Panc1 (cell line): ENCODE results near the gene TMEM115. TPM values are rescaled to one million over a fixed set of nuclear protein-coding genes. Genes with fewer than 3 reads are reported as not detected.
A peak's percentile ranks its signal among the peaks of the same experiment; 100 is the strongest.

Experiments
- ATAC-seq: fragments of 200-7000 bp; cut with Tn5 transposase; 2 replicates; pipeline ENCODE4 v1.9.1; 2020; ENCODE audit warnings: mild to moderate bottlenecking, moderate library complexity
- BruUV-seq: library from RNA; stranded (reverse); fragments of 400-500 nt; replicated peaks from 2 replicates; lab custom pipeline; 2021; lab: Mats Ljungman, UMichigan
- CTCF ChIA-PET: fragments of 300-600 bp; sonication (Branson Sonifier 250); formaldehyde crosslinking; loops from one replicate; lab custom pipeline; 2022; ENCODE audit warnings: antibody characterized with exemption; lab: Charles Lee
- POLR2A ChIA-PET: fragments of 300-600 bp; sonication (Branson Sonifier 250); formaldehyde crosslinking; loops from one replicate; lab custom pipeline; 2022; ENCODE audit warnings: antibody characterized with exemption; lab: Charles Lee
- DNase-seq: peaks from one replicate; pipeline ENCODE4 v3.0.0-alpha.2; 2010; ENCODE audit warnings: low read depth, low spot score
- H3K27ac ChIP-seq: 2 replicates; pipeline ENCODE4 v1.5.1; 2011; ENCODE audit warnings: mild to moderate bottlenecking, low read length, inconsistent platforms
- H3K27me3 ChIP-seq: fragments of 200-500 bp; sonication (Bioruptor generic); 2 replicates; pipeline ENCODE4 v1.6.0; 2014; ENCODE audit warnings: low read length, inconsistent platforms; ENCODE audit not compliant: control insufficient read depth, insufficient read depth
- H3K36me3 ChIP-seq: fragments of 200-500 bp; sonication (Bioruptor generic); 2 replicates; pipeline ENCODE4 v1.5.1; 2014; ENCODE audit warnings: inconsistent platforms, mild to moderate bottlenecking, low read length, moderate library complexity; ENCODE audit not compliant: control insufficient read depth, insufficient read depth
- H3K4me1 ChIP-seq: 2 replicates; pipeline ENCODE4 v1.5.1; 2011; ENCODE audit warnings: inconsistent platforms, mild to moderate bottlenecking, low read length, moderate library complexity; ENCODE audit not compliant: control insufficient read depth, insufficient read depth
- H3K4me3 ChIP-seq, 2 experiments: 2 replicates each; pipeline ENCODE4 v1.5.1; 2011 to 2012; ENCODE audit warnings: low read depth in 2 of 2, low read length in 2 of 2, mild to moderate bottlenecking in 2 of 2, inconsistent platforms in 1 of 2, moderate library complexity in 1 of 2
- H3K9me3 ChIP-seq: fragments of 200-500 bp; sonication (Bioruptor generic); 2 replicates; pipeline ENCODE4 v1.5.1; 2014; ENCODE audit warnings: low read depth, mild to moderate bottlenecking, inconsistent platforms, low read length, moderate library complexity; ENCODE audit not compliant: control insufficient read depth, insufficient read depth
- CTCF ChIP-seq: fragments of 450-650 bp; IDR thresholded peaks from 2 replicates; pipeline ENCODE4 v1.5.1; 2017; ENCODE audit warnings: mild to moderate bottlenecking
- POLR2AphosphoS5 ChIP-seq: IDR thresholded peaks from 2 replicates; pipeline ENCODE4 v1.6.1; 2012; ENCODE audit warnings: mild to moderate bottlenecking, low read depth, low read length, moderate library complexity
- REST ChIP-seq, 2 experiments: IDR thresholded peaks; 2 replicates each; pipeline ENCODE4 v1.6.1; 2011 to 2012; ENCODE audit warnings: low read depth in 2 of 2, control low read depth in 1 of 2, low read length in 1 of 2, mild to moderate bottlenecking in 1 of 2, moderate library complexity in 1 of 2; ENCODE audit not compliant: insufficient read depth in 1 of 2
- SIN3A ChIP-seq: IDR thresholded peaks from 2 replicates; pipeline ENCODE4 v1.6.1; 2012; ENCODE audit warnings: low read depth, mild to moderate bottlenecking, low read length, moderate library complexity, borderline replicate concordance; ENCODE audit not compliant: insufficient read depth
- TCF7L2 ChIP-seq: IDR thresholded peaks from 2 replicates; pipeline ENCODE4 v1.6.1; 2011; ENCODE audit warnings: mild to moderate bottlenecking, low read depth, low read length, inconsistent platforms
- in situ Hi-C: cut with HindIII; loops from 2 replicates; pipeline ENCODE4 v1.10.0; 2016; ENCODE audit warnings: low sequenced_read_pairs, low pct_unique_long_range_greater_than_20kb
- intact Hi-C: fragments of 100-400 bp; cut with micrococcal nuclease; formaldehyde crosslinking; loops from one replicate; pipeline ENCODE4 v1.10.0; 2022; ENCODE audit not compliant: unreplicated experiment
- total RNA-seq: library from RNA; stranded (reverse); gene quantifications from one replicate; pipeline ENCODE4 v1.2.1, GENCODE V29; 2021; ENCODE audit not compliant: unreplicated experiment

TMEM115 gene
- total RNA-seq, 1 experiment from 2014 or later: 30.2 TPM

- in situ Hi-C loops: no loop called here
- intact Hi-C loops: no loop called here
- CTCF ChIA-PET: no interaction called here
Observed at GRCh38 chr3:50388016-50388719, 28.8 kb upstream of the TMEM115 start.

DNA sequence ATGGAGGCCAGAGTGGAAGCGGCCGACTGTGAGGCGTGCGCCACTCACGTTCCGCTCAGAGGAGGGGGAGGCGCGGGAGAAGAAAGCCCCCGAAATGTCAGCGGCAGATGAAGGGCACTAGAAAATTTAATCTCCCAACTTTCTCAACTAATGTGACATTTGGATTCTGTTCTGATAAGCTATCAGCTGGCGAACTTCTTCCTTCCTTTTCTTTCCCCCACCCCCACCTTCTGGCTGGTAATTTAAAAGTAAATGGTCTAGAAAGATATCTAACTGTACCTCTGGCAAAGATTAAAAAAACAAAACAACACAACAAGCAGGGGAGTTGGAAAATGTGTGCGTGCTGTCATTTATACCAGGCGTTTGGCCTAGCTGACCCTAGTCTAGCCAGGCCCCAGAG, 26.4 kb upstream of the TMEM115 start:
- Histone ChIP-seq H3K27me3 (no peaks in the 10 kb centered on the region), H3K4me1 (no peaks in the 10 kb centered on the region), H3K36me3 (no peaks in the 10 kb centered on the region), H3K4me3 (no peak overlapping the region), H3K27ac (no peak overlapping the region), H3K9me3 (no peaks in the 10 kb centered on the region)
- intact Hi-C loops: no loop called here
- DNase-seq: no peak
- no TSS peak for BruUV-seq
- ChIA-PET POLR2A (no interaction called here), CTCF (no interaction called here)
- in situ Hi-C loops: no loop called here
- TF ChIP-seq TCF7L2: no peak
- TF ChIP-seq POLR2AphosphoS5: no peak
- no peak for TF ChIP-seq REST (IDR thresholded peaks at IDR 0.05; ENCODE audit: insufficient read depth in 1 of 2, low read depth in 2 of 2, low read length in 1 of 2)
- TF ChIP-seq SIN3A: no peak
- TF ChIP-seq CTCF: no peak
- no peak for ATAC-seq

More at GRCh38 chr3:50388016-50388719, 28.8 kb upstream of the TMEM115 start:
- no TSS peak for BruUV-seq
- TF ChIP-seq REST (IDR thresholded peaks at IDR 0.05; ENCODE audit: insufficient read depth in 1 of 2, low read depth in 2 of 2, low read length in 1 of 2): no peak
- no peak for TF ChIP-seq POLR2AphosphoS5
- TF ChIP-seq TCF7L2: no peak
- no peak for TF ChIP-seq SIN3A
- no peak; the same call in 1 of the 2 replicates for TF ChIP-seq CTCF
- ATAC-seq (peak; percentile 75), DNase-seq (no peak)
- no peaks in the 10 kb centered on the region for H3K9me3 ChIP-seq
- POLR2A ChIA-PET: no interaction called here
- no peak overlapping the region for H3K27ac ChIP-seq
- no peak overlapping the region for H3K4me3 ChIP-seq
- no peaks in the 10 kb centered on the region for H3K4me1 ChIP-seq
- no peaks in the 10 kb centered on the region for H3K36me3 ChIP-seq
- no peaks in the 10 kb centered on the region for H3K27me3 ChIP-seq
